ENCODE measurements around the gene IP6K1. TPM values are rescaled to one million over a fixed set of nuclear protein-coding genes. Genes with fewer than 3 reads are reported as not detected.
A peak's percentile ranks its signal among the peaks of the same experiment; 100 is the strongest.
"Not testable (repeated sequence)": the region's sequence is repeated elsewhere in the genome, so short reads cannot be mapped to it uniquely, and the experiment has no call there.

IP6K1 gene
- polyA plus RNA-seq, 4 donors, result 54.0 to 64.2 (median 59.5) TPM

DNA sequence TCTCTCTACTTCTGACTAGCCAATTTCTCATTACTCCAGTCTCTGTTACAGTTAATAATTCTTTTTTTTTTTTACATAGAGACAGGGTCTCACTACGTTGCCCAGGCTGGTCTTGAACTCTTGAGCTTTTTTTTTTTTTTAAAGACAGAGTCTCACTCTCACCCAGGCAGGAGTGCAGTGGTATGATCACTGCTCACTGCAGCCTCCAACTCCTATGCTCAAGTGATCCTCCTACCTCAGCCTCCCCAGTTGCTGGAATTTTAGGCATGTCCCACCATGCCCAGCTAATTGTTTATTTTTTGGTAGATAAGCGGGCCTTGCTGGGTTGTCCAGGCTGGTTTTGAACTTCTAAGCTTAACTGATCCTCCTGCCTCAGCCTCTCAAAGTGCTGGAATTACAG, 13.6 kb downstream of the IP6K1 start:
- no peak for DNase-seq (ENCODE audit: low read depth in 4 of 4, low spot score in 3 of 4)

DNA sequence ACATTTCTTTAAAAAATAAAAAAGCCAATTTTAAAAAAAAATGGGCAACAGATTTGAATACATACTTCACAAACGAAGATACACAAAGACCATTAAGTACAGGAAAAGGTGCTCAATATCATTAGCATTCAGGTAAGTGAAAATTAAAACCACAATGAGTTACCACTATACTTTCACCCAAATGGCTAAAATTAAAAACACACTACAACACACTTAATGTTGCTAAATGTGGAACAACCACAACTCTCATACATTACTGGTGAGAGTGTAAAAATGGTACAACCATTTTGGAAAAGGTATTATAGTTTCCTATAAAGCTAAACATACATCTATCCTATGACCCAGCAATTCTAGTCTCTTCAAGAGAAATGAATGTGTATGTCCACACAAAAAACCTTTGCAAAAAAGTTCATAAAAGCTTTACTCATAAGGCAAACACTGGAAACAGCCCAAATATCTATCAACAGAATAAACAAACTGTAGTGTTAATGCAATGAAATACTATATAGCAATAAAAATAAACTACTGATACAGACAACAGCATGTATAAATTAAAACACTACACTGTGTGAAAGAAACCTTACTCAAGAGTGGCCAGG, 14.9 kb downstream of the IP6K1 start:
- DNase-seq (ENCODE audit: low read depth in 4 of 4, low spot score in 3 of 4), result no peak

GRCh38 chr3:49769926-49770325, 16.4 kb downstream of the IP6K1 start:
- DNase-seq (ENCODE audit: low read depth in 4 of 4, low spot score in 3 of 4), result no peak

DNA sequence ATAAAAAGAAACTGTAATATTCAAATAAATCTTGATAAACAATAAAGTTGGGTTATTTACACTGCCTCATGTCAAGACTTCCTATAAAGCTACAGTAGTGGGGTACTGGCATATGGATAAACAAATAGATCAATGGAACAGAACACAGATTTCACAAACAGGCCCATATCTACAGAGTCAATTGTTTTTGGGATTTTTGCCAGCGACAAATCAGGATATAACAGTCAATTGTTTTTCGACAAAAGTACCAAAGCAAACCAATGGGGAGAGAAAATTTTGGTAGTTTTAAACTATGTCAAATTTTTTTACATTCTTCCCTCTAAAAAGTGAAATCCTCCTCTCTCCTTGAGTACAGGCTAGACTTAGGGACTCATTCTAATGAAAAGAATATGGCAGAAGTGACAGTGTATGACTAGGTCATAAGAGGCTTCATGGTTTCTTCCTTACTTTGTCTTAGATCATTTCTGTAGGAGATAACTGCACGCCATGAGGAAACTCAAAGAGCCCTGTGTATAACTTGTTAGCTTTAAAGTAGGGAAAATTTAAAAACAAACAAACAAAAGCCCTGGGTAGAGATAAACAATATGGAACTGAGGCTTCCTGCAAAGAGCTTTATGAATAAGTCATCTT, 16.9 kb downstream of the IP6K1 start:
- no peak for DNase-seq (ENCODE audit: low read depth in 4 of 4, low spot score in 3 of 4)

DNA sequence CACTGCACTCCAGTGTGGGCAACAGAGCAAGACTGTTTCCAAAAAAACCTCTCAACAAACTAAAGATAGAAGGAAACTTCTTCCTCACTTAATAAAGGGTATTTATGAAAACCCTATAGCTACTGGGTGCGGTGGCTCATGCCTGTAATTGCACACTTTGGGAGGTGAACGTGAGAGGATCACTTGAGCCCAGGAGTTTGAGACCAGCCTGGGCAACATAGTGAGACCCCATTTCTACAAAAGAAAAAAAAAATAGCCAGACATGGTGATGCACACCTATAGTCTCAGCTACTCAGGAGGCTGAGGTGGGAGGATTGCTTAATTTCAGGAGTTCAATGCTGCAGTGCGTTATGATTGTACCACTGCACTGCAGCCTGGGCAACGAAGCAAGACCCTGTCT, 22.4 kb downstream of the IP6K1 start:
- no peak for DNase-seq (ENCODE audit: low read depth in 4 of 4, low spot score in 3 of 4)

DNA sequence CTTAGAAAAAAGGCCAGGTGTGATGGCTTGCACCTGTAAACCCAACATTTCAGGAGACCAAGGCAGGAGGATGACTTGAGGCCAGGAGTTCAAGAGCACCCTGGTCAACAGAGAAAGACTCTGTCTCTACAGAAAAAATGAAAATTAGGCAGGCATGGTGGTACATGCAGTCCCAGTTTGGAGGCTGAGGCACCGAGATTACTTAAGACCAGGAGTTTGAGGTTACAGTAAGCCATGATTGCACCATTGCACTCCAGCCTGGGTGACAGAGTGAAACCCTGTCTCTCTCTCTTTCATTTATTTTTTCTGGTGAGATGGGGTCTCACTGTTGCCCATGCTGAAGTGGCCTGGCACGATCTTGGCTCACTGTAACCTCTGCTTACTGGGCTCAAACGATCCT, 24.7 kb downstream of the IP6K1 start:
- DNase-seq (ENCODE audit: low read depth in 4 of 4, low spot score in 3 of 4), result no peak

DNA sequence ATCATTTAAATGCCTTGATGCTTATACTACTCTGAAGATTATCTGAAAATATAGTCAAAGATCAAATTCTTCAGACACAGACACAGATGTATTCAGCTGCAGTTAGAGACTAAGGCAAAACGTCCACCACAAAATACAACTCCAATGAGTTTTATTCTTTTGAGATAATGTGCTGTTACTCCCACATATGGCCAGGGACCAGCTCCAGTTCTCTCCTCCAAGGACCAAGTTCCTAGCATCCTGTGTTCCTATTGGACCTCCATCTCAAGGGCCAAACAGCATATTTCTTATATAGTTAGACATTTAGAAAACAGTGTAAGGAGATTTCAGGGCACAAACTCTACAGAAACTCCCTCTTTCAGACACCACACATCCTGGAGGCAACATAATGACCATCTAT, 27.1 kb downstream of the IP6K1 start:
- peak in 1 of 4 donors; percentile 3 for DNase-seq (ENCODE audit: low read depth in 4 of 4, low spot score in 3 of 4)

GRCh38 chr3:49757197-49757596, 29.1 kb downstream of the IP6K1 start:
- DNase-seq (ENCODE audit: low read depth in 4 of 4, low spot score in 3 of 4), result no peak

DNA sequence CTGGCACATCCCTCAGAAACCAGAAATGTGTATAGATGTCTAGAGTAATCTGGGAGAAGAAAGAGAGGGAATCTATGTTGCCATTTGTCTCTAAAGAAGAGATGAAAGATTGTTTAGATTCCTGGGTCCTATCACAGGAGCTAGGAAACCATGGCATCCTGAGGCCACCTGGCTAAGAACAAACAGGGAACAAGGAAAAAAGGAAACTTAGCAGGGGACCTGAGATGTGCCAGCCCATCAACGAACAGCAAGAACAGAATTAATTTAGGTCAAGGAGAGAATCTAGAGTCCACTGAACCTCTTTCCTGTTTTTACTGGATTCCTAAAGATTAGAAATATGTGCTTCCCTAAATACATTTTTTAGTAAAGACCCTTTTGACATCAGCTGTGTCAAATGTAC, 30.3 kb downstream of the IP6K1 start:
- no peak for DNase-seq (ENCODE audit: low read depth in 4 of 4, low spot score in 3 of 4)

GRCh38 chr3:49754536-49754935, 31.8 kb downstream of the IP6K1 start:
- no peak for DNase-seq (ENCODE audit: low read depth in 4 of 4, low spot score in 3 of 4)

GRCh38 chr3:49751501-49751900, 34.8 kb downstream of the IP6K1 start:
- no peak for DNase-seq (ENCODE audit: low read depth in 4 of 4, low spot score in 3 of 4)

- DNase-seq (ENCODE audit: low read depth in 4 of 4, low spot score in 3 of 4), result no peak
Measured at GRCh38 chr3:49750056-49750455, 36.3 kb downstream of the IP6K1 start.

DNA sequence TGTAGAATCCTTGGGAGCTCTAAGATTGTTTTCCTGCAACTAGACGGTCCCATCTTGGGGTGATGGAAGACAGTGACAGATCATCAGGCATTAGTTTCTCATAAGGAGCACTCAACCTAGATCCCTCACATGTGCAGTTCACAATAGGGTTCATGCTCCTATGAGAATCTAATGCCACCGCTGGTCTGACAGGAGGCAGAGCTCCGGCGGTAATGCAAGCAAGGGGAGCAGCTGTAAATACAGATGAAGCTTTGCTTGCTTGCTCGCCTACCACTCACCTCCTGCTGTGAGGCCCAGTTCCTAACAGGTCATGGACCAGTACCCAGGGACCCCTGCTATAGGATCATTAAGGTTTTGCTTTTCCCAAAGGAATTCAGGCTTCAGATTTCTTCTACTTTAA, 37.5 kb downstream of the IP6K1 start:
- DNase-seq (ENCODE audit: low read depth in 4 of 4, low spot score in 3 of 4), result not testable (repeated sequence)

GRCh38 chr3:49747792-49748480, 38.4 kb downstream of the IP6K1 start:
- DNase-seq (ENCODE audit: low read depth in 4 of 4, low spot score in 3 of 4), result no peak

DNA sequence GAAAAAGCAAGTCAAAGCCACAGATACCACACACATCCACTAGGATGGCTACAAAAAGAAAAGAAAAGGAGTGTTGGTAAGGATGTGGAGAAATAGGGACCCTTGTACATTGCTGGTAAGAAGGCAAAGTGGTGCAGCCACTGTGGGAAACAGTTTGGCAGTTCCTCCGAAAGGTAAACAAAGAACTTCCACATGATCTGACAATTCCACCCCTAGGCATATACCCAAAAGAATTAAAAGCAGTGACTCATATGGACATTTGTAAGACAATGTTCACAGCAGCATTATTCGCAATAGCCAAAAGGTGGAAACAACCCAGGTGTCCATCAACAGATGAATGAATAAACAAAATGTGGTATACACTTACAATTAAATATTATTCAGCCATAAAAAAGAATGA, 40.4 kb downstream of the IP6K1 start:
- no peak for DNase-seq (ENCODE audit: low read depth in 4 of 4, low spot score in 3 of 4)

- no peak for DNase-seq (ENCODE audit: low read depth in 4 of 4, low spot score in 3 of 4)
Measured at GRCh38 chr3:49740427-49740826, 45.9 kb downstream of the IP6K1 start.

GRCh38 chr3:49738067-49738713, 48.2 kb downstream of the IP6K1 start:
- DNase-seq (ENCODE audit: low read depth in 4 of 4, low spot score in 3 of 4), result no peak

- no peak for DNase-seq (ENCODE audit: low read depth in 4 of 4, low spot score in 3 of 4)
Measured at GRCh38 chr3:49734752-49735151, 51.6 kb downstream of the IP6K1 start.

- DNase-seq (ENCODE audit: low read depth in 4 of 4, low spot score in 3 of 4), result no peak
Measured at GRCh38 chr3:49733551-49733950, 52.8 kb downstream of the IP6K1 start.

- DNase-seq (ENCODE audit: low read depth in 4 of 4, low spot score in 3 of 4), result no peak
Measured at GRCh38 chr3:49732597-49732996, 53.7 kb downstream of the IP6K1 start.

- DNase-seq (ENCODE audit: low read depth in 4 of 4, low spot score in 3 of 4), result no peak
Measured at GRCh38 chr3:49729966-49730609, 56.3 kb downstream of the IP6K1 start.

Data from right renal pelvis (tissue), 4 donors.